Kidney (tissue), 14 donors: ENCODE data around the gene CIITA. TPM values are rescaled to one million over a fixed set of nuclear protein-coding genes. Genes with fewer than 3 reads are reported as not detected.

ENCODE experiments used
- DNase-seq, 5 donors: peaks; one replicate each; pipeline ENCODE4 v3.0.0-alpha.2; 2013 to 2020
- FAIRE-seq: peaks from 2 replicates; lab custom pipeline; 2012; peaks lifted over from hg19 to GRCh38; lab: Jason Lieb, UNC
- H3K27ac ChIP-seq, 2 donors: one replicate each; pipeline ENCODE4 v1.7.0; 2013; ENCODE audit warnings: low read depth in 2 of 2, low read length in 2 of 2, inconsistent platforms in 1 of 2
- H3K27me3 ChIP-seq: one replicate; pipeline ENCODE4 v1.7.1; 2013; ENCODE audit warnings: low read length, inconsistent platforms; ENCODE audit not compliant: control insufficient read depth, insufficient read depth
- H3K36me3 ChIP-seq, 3 donors: one replicate each; pipeline versions ENCODE4 v1.7.0 to v1.7.1; 2013; ENCODE audit warnings: low read length in 3 of 3, control low read depth in 1 of 3, inconsistent platforms in 1 of 3; ENCODE audit not compliant: insufficient read depth in 3 of 3, control insufficient read depth in 2 of 3
- H3K4me1 ChIP-seq, 3 donors: one replicate each; pipeline versions ENCODE4 v1.7.0 to v1.7.1; 2013; ENCODE audit warnings: low read length in 3 of 3, inconsistent platforms in 1 of 3, low read depth in 1 of 3; ENCODE audit not compliant: control insufficient read depth in 2 of 3, insufficient read depth in 2 of 3
- H3K4me3 ChIP-seq, 3 donors: one replicate each; pipeline versions ENCODE4 v1.7.0 to v1.8.1; 2013; ENCODE audit warnings: low read length in 3 of 3, control low read depth in 1 of 3, inconsistent platforms in 1 of 3
- H3K9ac ChIP-seq, 3 donors: one replicate each; pipeline versions ENCODE4 v1.7.0 to v1.7.1; 2013; ENCODE audit warnings: low read length in 3 of 3, control low read depth in 1 of 3, inconsistent platforms in 1 of 3
- H3K9me3 ChIP-seq, 3 donors: one replicate each; pipeline versions ENCODE4 v1.7.0 to v1.7.1; 2013; ENCODE audit warnings: low read length in 3 of 3, control low read depth in 1 of 3, inconsistent platforms in 1 of 3; ENCODE audit not compliant: control insufficient read depth in 2 of 3, insufficient read depth in 1 of 3
- CTCF ChIP-seq: IDR thresholded peaks from 3 replicates; pipeline ENCODE4 v1.5.1; 2012; ENCODE audit warnings: mild to moderate bottlenecking, moderate library complexity, borderline replicate concordance; ENCODE audit not compliant: insufficient read depth; ENCODE audit errors: extremely low read depth
- intact Hi-C: fragments of 100-400 bp; cut with DNase I; formaldehyde crosslinking; loops from one replicate; pipeline ENCODE4 v1.11.1; 2022
- polyA plus RNA-seq: library from polyadenylated mRNA; stranded (reverse); fragments of 350-450 nt; fragmentation: Illumina TruSeq; extraction: RNeasy Lipid Tissue Mini Kit (QIAGEN cat#74804); gene quantifications from one replicate; pipeline ENCODE4 v1.2.3, GENCODE V29; 2014; ENCODE audit warnings: low read depth, low replicate concordance; ENCODE audit not compliant: insufficient read depth
- total RNA-seq: library from RNA; stranded (reverse); fragmentation: NEBNext Ultra II Directional; extraction: Animal tissue kit (Norgen Biotek cat#: 25700); gene quantifications from one replicate; pipeline ENCODE4 v1.2.1, GENCODE V29; 2021
- donor health status: control.
- donor health status: control.
- donor health status: control.
- donor health status: control.
- donor health status: control.
- donor health status: DM: yes; HTN: yes; CAD: no.
- donor health status: Normal renal cell carcinoma (clear cell type).

The CIITA gene
- total and polyA plus RNA-seq, 2 donors from 2014 or later, result 8.3 to 50.5 TPM

GRCh38 chr16:10942352-10943063 is 65.5 kb downstream of the CIITA start, which contains the start of gene DEXI:
TSS of gene DEXI (minus strand) at chr16:10942468. CDS start at chr16:10942005, 463 bp downstream.
- peak within 1 kb of the TSS; percentile 81 to 87 (median 84) for H3K4me3 ChIP-seq
- H3K36me3 ChIP-seq, result no peaks in the 10 kb centered on the region
- peak; percentile 35 for TF ChIP-seq CTCF
- H3K9ac ChIP-seq, result peak within 1 kb of the TSS; percentile 78 to 89 (median 88)
- FAIRE-seq (no peak), DNase-seq (peak; percentile 94 to 98 (median 97))
- intact Hi-C loops, result no loop called here
- no peaks in the 10 kb centered on the region for H3K9me3 ChIP-seq
- peak within 1 kb of the TSS; percentile 75 to 76 for H3K27ac ChIP-seq
- H3K27me3 ChIP-seq, result no peaks in the 10 kb centered on the region
- peaks cover 6 to 67% (median 61%) of the 10 kb centered on the region in 3 donors for H3K4me1 ChIP-seq

GRCh38 chr16:10943064-10943353 is 66.0 kb downstream of the CIITA start:
- intact Hi-C loops, result no loop called here
- H3K4me3 ChIP-seq, result peak overlapping the region in 2 of 3 donors; percentile 68 to 84
- no peak for TF ChIP-seq CTCF
- FAIRE-seq (no peak), DNase-seq (peak in 2 of 5 donors; percentile 40 to 42)
- H3K9me3 ChIP-seq, result no peaks in the 10 kb centered on the region
- H3K27ac ChIP-seq, result no peak overlapping the region
- H3K36me3 ChIP-seq, result no peaks in the 10 kb centered on the region
- H3K27me3 ChIP-seq, result no peaks in the 10 kb centered on the region
- peak overlapping the region in 1 of 3 donors; percentile 67 for H3K9ac ChIP-seq
- H3K4me1 ChIP-seq, result peaks cover 6 to 63% (median 56%) of the 10 kb centered on the region in 3 donors

- intact Hi-C loops, result no loop called here
- Histone ChIP-seq H3K27ac (peak within 1 kb of the TSS; percentile 60 to 77), H3K36me3 (no peaks in the 10 kb centered on the region), H3K4me3 (peak within 1 kb of the TSS; percentile 59 to 90 (median 79)), H3K27me3 (no peaks in the 10 kb centered on the region), H3K4me1 (peaks cover 6 to 57% (median 44%) of the 10 kb centered on the region in 3 donors), H3K9me3 (no peaks in the 10 kb centered on the region), H3K9ac (peak within 1 kb of the TSS; percentile 44 to 82 (median 60))
- peak; percentile 82 for FAIRE-seq
- peak; percentile 97 to 99 (median 98) for DNase-seq
- TF ChIP-seq CTCF, result peak; percentile 40
These were observed 67.5 kb downstream of the CIITA start, which contains the start of gene CLEC16A for GRCh38 chr16:10944249-10945064. TSS of gene CLEC16A (plus strand) at chr16:10944564. CDS start at chr16:10944718, 154 bp downstream.
